Loucy (cell line): Measurements from ENCODE around the gene VEZF1.

ENCODE experiments used
- H2AFZ ChIP-seq: fragments of 200-600 bp; sonication (generic); 2 replicates; pipeline ENCODE4 v1.6.0; 2016; ENCODE audit warnings: antibody characterized with exemption, mild to moderate bottlenecking, low read length, moderate library complexity
- H3F3A ChIP-seq: fragments of 200-600 bp; 2 replicates; pipeline ENCODE4 v1.6.0; 2016; ENCODE audit warnings: antibody characterized with exemption, low read depth, mild to moderate bottlenecking
- H3K27me3 ChIP-seq: fragments of 200-600 bp; sonication (generic); 2 replicates; pipeline ENCODE4 v1.6.1; 2014; ENCODE audit warnings: low read length, mild to moderate bottlenecking; ENCODE audit not compliant: insufficient read depth, poor library complexity, severe bottlenecking
- H3K36me3 ChIP-seq: fragments of 200-600 bp; sonication (generic); 2 replicates; pipeline ENCODE4 v1.6.1; 2016; ENCODE audit warnings: low read length; ENCODE audit not compliant: insufficient read depth
- H3K4me1 ChIP-seq: fragments of 200-600 bp; sonication (generic); 2 replicates; pipeline ENCODE4 v1.5.1; 2014; ENCODE audit warnings: low read length, mild to moderate bottlenecking; ENCODE audit not compliant: insufficient read depth, poor library complexity, severe bottlenecking
- H3K4me2 ChIP-seq: fragments of 200-600 bp; sonication (generic); 2 replicates; pipeline ENCODE4 v1.6.0; 2014; ENCODE audit warnings: antibody characterized with exemption, low read length, low read depth, mild to moderate bottlenecking; ENCODE audit not compliant: poor library complexity, severe bottlenecking
- H3K4me3 ChIP-seq: fragments of 200-600 bp; sonication (generic); 2 replicates; pipeline ENCODE4 v1.5.1; 2014; ENCODE audit warnings: low read length, mild to moderate bottlenecking, mixed read lengths; ENCODE audit not compliant: poor library complexity, severe bottlenecking
- H3K79me2 ChIP-seq: fragments of 200-600 bp; sonication (generic); 2 replicates; pipeline ENCODE4 v1.6.1; 2014; ENCODE audit warnings: low read length; ENCODE audit not compliant: insufficient read depth
- H3K9ac ChIP-seq: fragments of 200-600 bp; sonication (generic); 2 replicates; pipeline ENCODE4 v1.6.0; 2014; ENCODE audit warnings: mild to moderate bottlenecking, low read depth, low read length, moderate library complexity; ENCODE audit not compliant: poor library complexity, severe bottlenecking
- H3K9me2 ChIP-seq: fragments of 200-600 bp; sonication (generic); replicated peaks from 2 replicates; pipeline ENCODE4 v1.6.1; 2016; ENCODE audit warnings: low read depth, low read length, mixed read lengths
- H3K9me3 ChIP-seq: fragments of 200-600 bp; sonication (generic); 2 replicates; pipeline ENCODE4 v1.6.1; 2014; ENCODE audit warnings: mild to moderate bottlenecking, antibody characterized with exemption, low read length, low read depth; ENCODE audit not compliant: insufficient read depth
- H4K20me1 ChIP-seq: fragments of 200-600 bp; sonication (generic); 2 replicates; pipeline ENCODE4 v1.6.0; 2014; ENCODE audit warnings: antibody characterized with exemption, low read length, mild to moderate bottlenecking; ENCODE audit not compliant: insufficient read depth, poor library complexity, severe bottlenecking
- CTCF ChIP-seq: fragments of 200-600 bp; sonication (generic); conservative IDR thresholded peaks from 2 replicates; pipeline ENCODE4 v1.5.1; 2014; ENCODE audit warnings: mild to moderate bottlenecking, antibody characterized with exemption, low read length
- EZH2phosphoT487 ChIP-seq: fragments of 200-600 bp; IDR thresholded peaks from 2 replicates; pipeline ENCODE4 v1.6.1; 2018; ENCODE audit warnings: antibody characterized with exemption, mild to moderate bottlenecking, moderate library complexity, borderline replicate concordance

VEZF1 gene

GRCh38 chr17:57957120-57957850 lies 30.8 kb downstream of the VEZF1 start:
- H3K4me1 ChIP-seq: peaks cover 35% of the 10 kb centered on the region
- H2AFZ ChIP-seq: no peak overlapping the region
- no peaks in the 10 kb centered on the region for H3F3A ChIP-seq
- H3K79me2 ChIP-seq: no peaks in the 10 kb centered on the region
- no peaks in the 10 kb centered on the region for H3K9me2 ChIP-seq
- no peaks in the 10 kb centered on the region for H4K20me1 ChIP-seq
- no peaks in the 10 kb centered on the region for H3K9me3 ChIP-seq
- H3K27me3 ChIP-seq: no peaks in the 10 kb centered on the region
- H3K4me2 ChIP-seq: no peak overlapping the region
- H3K4me3 ChIP-seq: no peak overlapping the region
- H3K36me3 ChIP-seq: no peaks in the 10 kb centered on the region
- TF ChIP-seq CTCF (no peak), EZH2phosphoT487 (no peak)
- no peak overlapping the region for H3K9ac ChIP-seq

GRCh38 chr17:57956291-57957119 lies 31.5 kb downstream of the VEZF1 start:
- no peaks in the 10 kb centered on the region for H3K27me3 ChIP-seq
- H3K9ac ChIP-seq: no peak overlapping the region
- H2AFZ ChIP-seq: no peak overlapping the region
- peaks cover 41% of the 10 kb centered on the region for H3K4me1 ChIP-seq
- no peaks in the 10 kb centered on the region for H3F3A ChIP-seq
- TF ChIP-seq CTCF (no peak), EZH2phosphoT487 (no peak)
- peak overlapping the region; percentile 73 for H3K4me3 ChIP-seq
- H3K9me2 ChIP-seq: no peaks in the 10 kb centered on the region
- no peaks in the 10 kb centered on the region for H3K9me3 ChIP-seq
- no peaks in the 10 kb centered on the region for H4K20me1 ChIP-seq
- H3K4me2 ChIP-seq: peak overlapping the region; percentile 77
- H3K36me3 ChIP-seq: no peaks in the 10 kb centered on the region
- no peaks in the 10 kb centered on the region for H3K79me2 ChIP-seq

GRCh38 chr17:57955183-57955931 lies 32.7 kb downstream of the VEZF1 start, which contains the start of gene CUEDC1:
TSS of gene CUEDC1 (minus strand) at chr17:57955412. CDS start at chr17:57885564, 69,848 bp downstream.
- no peaks in the 10 kb centered on the region for H3K9me2 ChIP-seq
- TF ChIP-seq EZH2phosphoT487 (no peak), CTCF (no peak; the same call in 1 of the 2 replicates)
- no peak within 1 kb of the TSS for H3K9ac ChIP-seq
- peak within 1 kb of the TSS; percentile 73 for H3K4me3 ChIP-seq
- peaks cover 49% of the 10 kb centered on the region for H3K4me1 ChIP-seq
- H3F3A ChIP-seq: no peaks in the 10 kb centered on the region
- no peaks in the 10 kb centered on the region for H3K27me3 ChIP-seq
- peak within 1 kb of the TSS; percentile 77 for H3K4me2 ChIP-seq
- no peaks in the 10 kb centered on the region for H4K20me1 ChIP-seq
- no peaks in the 10 kb centered on the region for H3K36me3 ChIP-seq
- H3K79me2 ChIP-seq: no peaks in the 10 kb centered on the region
- no peaks in the 10 kb centered on the region for H3K9me3 ChIP-seq
- peak within 1 kb of the TSS; percentile 55; the same call in 1 of the 2 replicates for H2AFZ ChIP-seq
